ENCODE data around the gene TMEM184A.

- TF ChIP-seq CTCF (IDR thresholded peaks at IDR 0.05) (no peak), POLR2A (IDR thresholded peaks at IDR 0.05) (no peak)
Measured at GRCh38 chr7:1572111-1572822, 16.3 kb upstream of the TMEM184A start.

Data from uterus (tissue), 2 donors.